ENCODE results near the gene PLCG1.
"Not testable (repeated sequence)": the region's sequence is repeated elsewhere in the genome, so short reads cannot be mapped to it uniquely, and the experiment has no call there.

Gene PLCG1

DNA sequence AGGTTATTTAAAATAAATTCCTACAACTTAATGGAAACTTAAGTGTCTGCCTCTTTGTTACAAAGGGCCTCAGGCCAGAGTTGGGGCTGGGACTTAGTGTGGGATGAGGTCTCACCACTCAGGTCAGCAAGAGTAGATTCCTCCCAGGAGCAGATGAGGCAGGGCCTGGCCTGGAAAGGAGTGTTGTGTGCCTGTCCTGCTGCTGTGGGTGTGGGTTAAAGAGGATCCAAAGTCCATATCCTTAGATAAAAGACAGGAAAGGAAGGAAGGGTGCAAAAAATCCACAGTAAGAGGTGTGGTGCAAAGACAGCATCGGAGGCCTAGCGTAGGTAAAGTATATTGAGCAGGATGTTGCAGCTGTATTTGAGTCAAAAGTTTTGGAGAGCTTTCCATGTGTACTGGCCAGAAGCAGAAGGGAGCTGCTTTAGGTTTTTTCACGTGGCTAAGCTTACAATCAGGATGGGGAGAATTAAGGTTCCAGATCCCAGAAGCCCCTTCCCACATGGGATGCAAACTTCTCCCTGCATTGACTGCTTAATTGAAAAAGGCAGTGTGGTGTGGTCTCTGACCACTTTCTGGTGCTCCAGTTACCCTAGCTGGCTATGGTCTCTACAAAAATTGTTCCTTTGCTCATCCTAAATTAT is 12.8 kb upstream of the PLCG1 start:
- H3K27me3 ChIP-seq (ENCODE audit: low read length): no peaks in the 10 kb centered on the region
- H3K79me2 ChIP-seq (ENCODE audit: insufficient read depth, low read length): no peaks in the 10 kb centered on the region
- H3K9me2 ChIP-seq (replicated peaks; ENCODE audit: insufficient read depth, low read length): no peaks in the 10 kb centered on the region
- no peaks in the 10 kb centered on the region for H3F3A ChIP-seq (ENCODE audit: insufficient read depth)
- no peaks in the 10 kb centered on the region for H4K20me1 ChIP-seq (ENCODE audit: low read depth, low read length)
- H3K36me3 ChIP-seq (ENCODE audit: low read length): peaks cover 12% of the 10 kb centered on the region
- TF ChIP-seq, protein P1, sequence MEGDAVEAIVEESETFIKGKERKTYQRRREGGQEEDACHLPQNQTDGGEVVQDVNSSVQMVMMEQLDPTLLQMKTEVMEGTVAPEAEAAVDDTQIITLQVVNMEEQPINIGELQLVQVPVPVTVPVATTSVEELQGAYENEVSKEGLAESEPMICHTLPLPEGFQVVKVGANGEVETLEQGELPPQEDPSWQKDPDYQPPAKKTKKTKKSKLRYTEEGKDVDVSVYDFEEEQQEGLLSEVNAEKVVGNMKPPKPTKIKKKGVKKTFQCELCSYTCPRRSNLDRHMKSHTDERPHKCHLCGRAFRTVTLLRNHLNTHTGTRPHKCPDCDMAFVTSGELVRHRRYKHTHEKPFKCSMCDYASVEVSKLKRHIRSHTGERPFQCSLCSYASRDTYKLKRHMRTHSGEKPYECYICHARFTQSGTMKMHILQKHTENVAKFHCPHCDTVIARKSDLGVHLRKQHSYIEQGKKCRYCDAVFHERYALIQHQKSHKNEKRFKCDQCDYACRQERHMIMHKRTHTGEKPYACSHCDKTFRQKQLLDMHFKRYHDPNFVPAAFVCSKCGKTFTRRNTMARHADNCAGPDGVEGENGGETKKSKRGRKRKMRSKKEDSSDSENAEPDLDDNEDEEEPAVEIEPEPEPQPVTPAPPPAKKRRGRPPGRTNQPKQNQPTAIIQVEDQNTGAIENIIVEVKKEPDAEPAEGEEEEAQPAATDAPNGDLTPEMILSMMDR (IDR thresholded peaks at IDR 0.05; ENCODE audit: insufficient read depth, low read length, poor library complexity, severe bottlenecking): no peak
- no peak for TF ChIP-seq EZH2phosphoT487 (conservative IDR thresholded peaks at IDR 0.05; ENCODE audit: low read length)
- no peak overlapping the region for H3K27ac ChIP-seq (ENCODE audit: low read depth, low read length)
- no peak overlapping the region for H3K4me3 ChIP-seq (ENCODE audit: insufficient read depth, low read length, poor library complexity, severe bottlenecking)
- no peak overlapping the region for H3K9ac ChIP-seq (ENCODE audit: low read length)
- H2AFZ ChIP-seq (ENCODE audit: low read depth, low read length, severe bottlenecking): no peak overlapping the region
- no peak overlapping the region for H3K4me2 ChIP-seq (ENCODE audit: low read depth, low read length, poor library complexity, severe bottlenecking)
- no peaks in the 10 kb centered on the region for H3K9me3 ChIP-seq (ENCODE audit: insufficient read depth, low read length)

GRCh38 chr20:41125530-41126457 is 11.5 kb upstream of the PLCG1 start:
- no peaks in the 10 kb centered on the region for H3F3A ChIP-seq (ENCODE audit: insufficient read depth)
- no peaks in the 10 kb centered on the region for H3K9me3 ChIP-seq (ENCODE audit: insufficient read depth, low read length)
- H3K79me2 ChIP-seq (ENCODE audit: insufficient read depth, low read length): no peaks in the 10 kb centered on the region
- no peak overlapping the region for H3K4me3 ChIP-seq (ENCODE audit: insufficient read depth, low read length, poor library complexity, severe bottlenecking)
- H3K27me3 ChIP-seq (ENCODE audit: low read length): no peaks in the 10 kb centered on the region
- H3K36me3 ChIP-seq (ENCODE audit: low read length): peaks cover 11% of the 10 kb centered on the region
- H3K27ac ChIP-seq (ENCODE audit: low read depth, low read length): no peak overlapping the region
- no peaks in the 10 kb centered on the region for H3K9me2 ChIP-seq (replicated peaks; ENCODE audit: insufficient read depth, low read length)
- no peaks in the 10 kb centered on the region for H4K20me1 ChIP-seq (ENCODE audit: low read depth, low read length)
- H3K4me2 ChIP-seq (ENCODE audit: low read depth, low read length, poor library complexity, severe bottlenecking): no peak overlapping the region
- no peak overlapping the region for H2AFZ ChIP-seq (ENCODE audit: low read depth, low read length, severe bottlenecking)
- TF ChIP-seq, protein P1 (IDR thresholded peaks at IDR 0.05; ENCODE audit: insufficient read depth, low read length, poor library complexity, severe bottlenecking): no peak
- TF ChIP-seq EZH2phosphoT487 (conservative IDR thresholded peaks at IDR 0.05; ENCODE audit: low read length): no peak
- no peak overlapping the region for H3K9ac ChIP-seq (ENCODE audit: low read length)

DNA sequence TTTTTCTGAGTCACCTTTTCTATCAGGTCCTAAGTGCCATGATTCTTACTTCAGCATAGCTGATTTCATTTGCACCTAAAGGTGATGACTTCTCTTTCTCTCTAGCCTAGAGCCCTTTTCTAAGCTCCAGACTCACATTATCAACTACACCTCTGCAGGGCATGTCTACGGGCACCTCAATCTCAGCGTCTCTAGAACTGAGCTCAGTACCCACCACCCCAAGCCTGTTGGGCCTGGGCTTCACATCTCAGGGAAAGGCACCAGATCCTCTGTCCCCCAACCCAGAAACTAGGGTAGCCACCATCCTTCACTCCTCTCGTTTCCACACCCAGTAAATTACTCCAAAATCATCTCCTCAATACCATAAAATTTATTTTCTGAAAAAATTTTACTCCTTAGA is 10.6 kb upstream of the PLCG1 start:
- Histone ChIP-seq H3K9me3 (ENCODE audit: insufficient read depth, low read length) (no peaks in the 10 kb centered on the region), H4K20me1 (ENCODE audit: low read depth, low read length) (no peaks in the 10 kb centered on the region), H3F3A (ENCODE audit: insufficient read depth) (peaks cover 2% of the 10 kb centered on the region; the same call in 1 of the 2 replicates), H3K36me3 (ENCODE audit: low read length) (peaks cover 7% of the 10 kb centered on the region; the same call in 1 of the 2 replicates), H3K9ac (ENCODE audit: low read length) (no peak overlapping the region), H3K4me3 (ENCODE audit: insufficient read depth, low read length, poor library complexity, severe bottlenecking) (no peak overlapping the region), H3K27ac (ENCODE audit: low read depth, low read length) (no peak overlapping the region), H2AFZ (ENCODE audit: low read depth, low read length, severe bottlenecking) (no peak overlapping the region), H3K79me2 (ENCODE audit: insufficient read depth, low read length) (no peaks in the 10 kb centered on the region), H3K27me3 (ENCODE audit: low read length) (no peaks in the 10 kb centered on the region), H3K4me2 (ENCODE audit: low read depth, low read length, poor library complexity, severe bottlenecking) (no peak overlapping the region), H3K9me2 (replicated peaks; ENCODE audit: insufficient read depth, low read length) (no peaks in the 10 kb centered on the region)
- no peak for TF ChIP-seq EZH2phosphoT487 (conservative IDR thresholded peaks at IDR 0.05; ENCODE audit: low read length)
- TF ChIP-seq, protein P1 (IDR thresholded peaks at IDR 0.05; ENCODE audit: insufficient read depth, low read length, poor library complexity, severe bottlenecking): no peak

DNA sequence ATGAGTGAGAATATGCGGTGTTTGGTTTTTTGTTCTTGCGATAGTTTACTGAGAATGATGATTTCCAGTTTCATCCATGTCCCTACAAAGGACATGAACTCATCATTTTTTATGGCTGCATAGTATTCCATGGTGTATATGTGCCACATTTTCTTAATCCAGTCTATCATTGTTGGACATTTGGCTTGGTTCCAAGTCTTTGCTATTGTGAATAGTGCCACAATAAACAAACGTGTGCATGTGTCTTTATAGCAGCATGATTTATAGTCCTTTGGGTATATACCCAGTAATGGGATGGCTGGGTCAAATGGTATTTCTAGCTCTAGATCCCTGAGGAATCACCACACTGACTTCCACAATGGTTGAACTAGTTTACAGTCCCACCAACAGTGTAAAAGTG is 9.0 kb upstream of the PLCG1 start:
- not testable (repeated sequence) for H3K79me2 ChIP-seq (ENCODE audit: insufficient read depth, low read length); H3K27me3 ChIP-seq (ENCODE audit: low read length); H3K9ac ChIP-seq (ENCODE audit: low read length); H4K20me1 ChIP-seq (ENCODE audit: low read depth, low read length); H3K4me3 ChIP-seq (ENCODE audit: insufficient read depth, low read length, poor library complexity, severe bottlenecking); H3K27ac ChIP-seq (ENCODE audit: low read depth, low read length); H3F3A ChIP-seq (ENCODE audit: insufficient read depth); H3K36me3 ChIP-seq (ENCODE audit: low read length); H2AFZ ChIP-seq (ENCODE audit: low read depth, low read length, severe bottlenecking); H3K9me3 ChIP-seq (ENCODE audit: insufficient read depth, low read length); H3K9me2 ChIP-seq (replicated peaks; ENCODE audit: insufficient read depth, low read length); H3K4me2 ChIP-seq (ENCODE audit: low read depth, low read length, poor library complexity, severe bottlenecking)

All from SU-DHL-6 (cell line).